Occipital lobe (tissue), 2 donors: ENCODE measurements around the gene IL17RC. TPM values are rescaled to one million over a fixed set of nuclear protein-coding genes. Genes with fewer than 3 reads are reported as not detected.
"Not testable (repeated sequence)": the region's sequence is repeated elsewhere in the genome, so short reads cannot be mapped to it uniquely, and the experiment has no call there.

Experiments used
- DNase-seq: peaks from one replicate; lab custom pipeline; 2025; lab: John Stamatoyannopoulos, UW
- total RNA-seq: library from RNA; depleted of rRNA; stranded (reverse); fragments of >200 nt; gene quantifications from one replicate; pipeline ENCODE4 v1.2.3, GENCODE V29; 2014

The IL17RC gene
- total RNA-seq, 1 donor from 2014 or later: 4.5 TPM

GRCh38 chr3:9891072-9891622 is 25.8 kb upstream of the IL17RC start:
- no peak for DNase-seq

GRCh38 chr3:9893739-9894138 is 23.2 kb upstream of the IL17RC start:
- DNase-seq: no peak

DNA sequence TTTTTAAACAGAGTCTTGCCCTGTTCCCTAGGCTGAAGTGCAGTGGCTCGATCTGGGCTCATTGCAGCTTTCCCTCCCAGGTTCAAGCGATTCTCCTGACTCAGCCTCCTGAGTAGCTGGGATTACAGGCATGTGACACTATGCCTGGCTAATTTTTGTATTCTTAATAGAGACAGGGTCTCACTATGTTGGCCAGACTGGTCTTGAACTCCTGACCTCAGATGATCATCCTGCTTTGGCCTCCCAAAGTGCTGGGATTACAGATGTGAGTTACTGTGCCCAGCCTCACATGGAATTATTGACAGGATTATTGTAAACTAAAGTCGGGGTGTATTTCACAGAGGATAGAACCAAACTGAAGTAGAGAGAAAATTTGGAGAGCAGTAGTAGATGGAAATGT is 21.2 kb upstream of the IL17RC start:
- not testable (repeated sequence) for DNase-seq

DNA sequence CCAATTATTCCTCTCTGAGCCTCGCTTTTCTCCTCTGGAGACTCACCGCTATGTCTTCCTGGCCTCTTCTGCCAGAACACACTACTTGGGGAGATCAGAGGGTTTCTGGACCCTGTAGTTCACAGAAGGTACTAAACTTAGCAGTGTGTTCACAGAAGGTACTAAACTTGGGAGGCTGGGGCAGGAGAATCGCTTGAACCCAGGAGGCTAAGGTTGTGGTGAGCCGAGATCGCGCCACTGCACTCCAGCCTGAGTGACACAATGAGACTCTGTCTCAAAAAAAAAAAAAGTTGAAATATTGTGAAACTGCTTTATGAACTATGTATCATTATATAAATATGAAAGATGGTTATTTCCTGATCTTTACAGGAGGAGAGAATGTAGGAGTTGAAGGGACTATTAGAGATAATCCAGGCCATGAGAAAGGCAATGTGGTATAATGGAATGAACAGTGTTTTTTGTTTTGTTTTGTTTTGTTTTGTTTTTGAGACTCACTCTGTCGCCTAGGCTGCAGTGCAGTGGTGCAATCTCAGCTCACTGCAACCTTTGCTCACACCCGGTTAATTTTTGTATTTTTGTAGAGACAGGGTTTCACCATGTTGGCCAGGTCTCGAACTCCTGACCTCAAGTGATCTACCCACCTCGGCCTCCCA is 20.0 kb upstream of the IL17RC start:
- DNase-seq: not testable (repeated sequence)

DNA sequence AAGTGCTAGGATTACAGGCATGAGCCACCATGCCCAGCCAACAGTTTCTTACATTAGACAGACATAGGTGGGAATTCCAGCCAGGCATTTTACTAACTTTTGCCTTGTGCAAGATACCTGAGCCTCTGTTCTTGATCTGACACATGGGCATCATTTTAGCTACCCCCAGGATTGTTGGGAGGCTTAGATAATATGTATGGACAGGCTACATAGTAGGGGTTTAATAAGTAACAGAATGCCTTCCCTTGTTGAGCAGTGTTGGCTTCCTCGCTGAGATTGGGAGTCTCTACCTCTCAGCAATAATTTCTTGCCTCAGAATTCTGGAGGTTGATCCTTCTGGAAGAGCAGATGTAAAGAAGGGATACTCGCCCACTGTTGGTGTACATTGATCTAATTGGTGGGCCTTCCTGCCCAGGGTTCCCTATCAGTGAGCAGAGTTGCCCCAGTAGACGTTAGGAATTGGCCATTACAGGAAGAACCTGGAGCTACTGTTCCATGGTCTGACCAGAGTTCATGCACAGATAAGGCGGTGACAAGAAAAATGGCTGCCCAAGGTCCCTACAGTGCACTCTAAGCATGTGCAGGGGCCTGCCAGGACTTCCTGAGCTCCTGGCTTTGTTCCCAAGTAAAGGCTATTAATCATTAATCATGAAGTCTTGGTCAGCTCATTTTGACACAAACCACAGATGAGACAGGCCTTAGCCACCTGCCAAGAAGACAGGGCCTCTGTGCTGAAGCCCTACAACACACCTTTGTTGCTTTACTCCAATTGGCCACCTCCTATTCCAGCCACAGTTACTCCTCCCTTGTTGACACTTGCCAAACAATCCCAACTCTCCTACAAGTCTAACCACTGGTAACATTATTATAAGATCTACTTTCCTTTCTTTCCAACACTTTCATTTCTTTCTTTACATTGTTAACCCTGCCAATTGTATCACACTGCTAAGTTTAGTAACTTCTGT is 19.2 kb upstream of the IL17RC start:
- DNase-seq: no peak

DNA sequence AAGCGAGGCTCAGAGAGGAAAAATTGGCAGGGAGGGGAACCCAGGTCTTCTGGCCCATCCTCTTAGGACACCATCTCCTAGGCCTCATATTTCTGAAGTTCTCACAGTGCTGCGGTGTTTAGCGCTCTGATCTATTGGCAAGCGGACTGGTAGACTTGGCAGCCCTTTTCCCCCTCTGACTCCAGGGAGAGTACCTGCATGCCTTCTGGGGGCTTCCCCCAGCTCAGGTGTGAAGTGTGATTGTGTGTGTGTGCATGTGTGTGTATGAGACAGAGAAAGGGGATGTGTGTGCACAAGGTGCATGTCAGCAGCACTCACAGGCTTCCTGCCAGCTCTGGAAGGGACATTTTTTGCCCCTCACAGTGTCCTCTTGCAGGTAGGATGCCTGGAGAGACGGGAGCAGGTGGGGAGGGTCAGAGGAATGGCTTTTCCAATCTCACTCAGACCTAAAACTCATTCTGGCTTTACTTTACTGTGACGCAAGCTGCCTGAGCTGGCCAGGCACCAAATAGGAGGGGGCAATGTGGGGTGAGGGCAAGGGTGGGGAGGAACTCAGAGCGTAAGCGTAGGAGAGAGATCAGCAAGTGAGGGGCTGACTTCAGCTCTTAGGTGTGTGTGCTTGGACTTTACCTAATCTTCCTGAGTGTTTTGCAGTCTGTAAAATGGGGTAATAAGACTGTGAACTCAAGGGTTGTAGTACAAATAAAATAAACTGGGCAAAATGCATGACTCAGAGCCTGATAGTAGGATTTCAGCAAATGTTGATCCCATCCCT is 18.2 kb upstream of the IL17RC start:
- no peak for DNase-seq

GRCh38 chr3:9899289-9899791 is 17.6 kb upstream of the IL17RC start:
- DNase-seq: no peak

- DNase-seq: not testable (repeated sequence)
These were observed 15.9 kb upstream of the IL17RC start for GRCh38 chr3:9900965-9901415.

GRCh38 chr3:9901967-9902366 is 14.9 kb upstream of the IL17RC start:
- no peak for DNase-seq

- DNase-seq: no peak
These were observed 14.3 kb upstream of the IL17RC start, which contains the start of gene IL17RE for GRCh38 chr3:9902372-9903237. TSS of gene IL17RE (plus strand) at chr3:9902848. CDS start at chr3:9902933, 85 bp downstream.

GRCh38 chr3:9903238-9903624 is 13.7 kb upstream of the IL17RC start:
- no peak for DNase-seq

GRCh38 chr3:9903904-9904303 is 13.0 kb upstream of the IL17RC start:
- no peak for DNase-seq

DNA sequence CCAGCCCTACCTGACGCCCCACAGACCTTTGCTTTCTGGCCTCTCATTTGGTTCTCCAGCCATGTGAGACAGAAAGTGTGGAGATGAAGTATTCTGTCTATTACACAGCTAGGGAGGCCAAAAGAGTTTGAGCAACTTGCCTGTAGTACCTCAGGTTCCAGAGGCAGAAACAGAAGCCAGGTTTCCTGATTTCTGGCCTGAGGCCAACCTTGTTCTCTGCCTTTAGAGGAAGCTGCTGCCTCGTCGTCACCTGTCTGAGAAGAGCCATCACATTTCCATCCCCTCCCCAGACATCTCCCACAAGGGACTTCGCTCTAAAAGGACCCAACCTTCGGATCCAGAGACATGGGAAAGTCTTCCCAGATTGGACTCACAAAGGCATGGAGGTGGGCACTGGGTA is 10.4 kb upstream of the IL17RC start:
- DNase-seq: no peak

GRCh38 chr3:9908286-9908685 is 8.6 kb upstream of the IL17RC start:
- no peak for DNase-seq

DNA sequence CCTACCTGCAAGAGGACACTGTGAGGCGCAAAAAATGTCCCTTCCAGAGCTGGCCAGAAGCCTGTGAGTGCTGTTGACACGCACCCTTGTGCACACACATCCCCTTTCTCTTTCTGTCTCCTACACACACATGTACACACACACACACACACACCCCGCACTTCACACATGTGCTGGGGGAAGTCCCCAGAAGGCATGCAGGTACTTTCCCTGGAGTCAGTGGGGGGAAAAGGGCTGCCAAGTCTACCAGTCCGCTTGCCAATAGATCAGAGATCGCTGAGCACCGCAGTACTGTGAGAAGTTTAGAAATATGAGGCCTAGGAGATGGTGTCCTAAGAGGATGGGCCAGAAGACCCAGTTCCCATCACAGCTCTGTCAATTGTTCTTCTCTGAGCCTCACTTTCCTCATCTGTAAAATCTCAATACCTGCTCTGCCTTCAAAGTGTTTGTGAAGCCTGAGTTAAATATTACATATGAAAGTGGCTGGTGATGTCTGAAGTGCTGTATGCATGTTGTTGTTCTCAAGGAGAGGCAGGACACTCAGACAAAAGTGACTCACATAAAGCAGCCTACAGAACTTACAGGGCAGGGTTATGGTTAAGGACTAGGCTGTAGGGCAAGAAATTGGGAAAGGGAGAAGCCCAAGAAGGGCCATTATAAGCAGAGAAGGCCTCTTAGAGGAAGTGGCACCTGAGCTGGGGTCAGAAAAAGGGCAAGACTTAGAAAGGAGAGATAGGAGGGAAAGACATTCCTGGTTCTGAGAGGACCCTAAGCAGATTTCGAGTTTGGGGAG is 7.5 kb upstream of the IL17RC start:
- DNase-seq: no peak

- DNase-seq: no peak
These were observed 5.0 kb upstream of the IL17RC start for GRCh38 chr3:9911863-9912262.

DNA sequence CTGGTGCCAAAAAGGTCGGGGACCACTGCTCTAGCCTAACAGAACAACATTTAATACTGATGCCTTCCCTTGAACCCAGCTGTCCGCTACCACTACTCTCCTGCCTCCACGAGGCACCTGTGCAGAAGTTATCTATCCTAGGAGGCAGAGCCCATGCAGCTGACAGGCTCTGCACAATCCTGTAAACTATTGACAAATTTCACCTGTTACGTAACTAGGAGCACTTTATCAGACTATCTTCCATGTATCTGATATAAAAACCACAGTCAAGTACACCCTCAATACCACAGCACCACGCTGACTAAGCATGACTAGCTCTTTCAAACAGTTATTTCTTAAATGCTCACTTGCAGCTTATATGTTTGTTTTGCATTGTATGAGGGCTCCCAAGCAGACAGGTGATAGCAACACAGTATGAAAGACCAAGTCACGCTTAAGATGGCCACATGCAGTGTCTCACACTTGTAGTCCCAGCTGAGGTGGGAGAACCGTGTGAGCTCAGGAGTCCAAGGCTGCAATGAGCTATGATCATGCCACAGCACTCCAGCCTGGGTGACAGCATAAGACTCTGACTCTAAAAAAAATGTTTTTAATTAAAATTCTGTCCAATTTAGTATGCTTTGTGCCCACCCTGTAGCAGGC is 4.5 kb upstream of the IL17RC start:
- DNase-seq: no peak

DNA sequence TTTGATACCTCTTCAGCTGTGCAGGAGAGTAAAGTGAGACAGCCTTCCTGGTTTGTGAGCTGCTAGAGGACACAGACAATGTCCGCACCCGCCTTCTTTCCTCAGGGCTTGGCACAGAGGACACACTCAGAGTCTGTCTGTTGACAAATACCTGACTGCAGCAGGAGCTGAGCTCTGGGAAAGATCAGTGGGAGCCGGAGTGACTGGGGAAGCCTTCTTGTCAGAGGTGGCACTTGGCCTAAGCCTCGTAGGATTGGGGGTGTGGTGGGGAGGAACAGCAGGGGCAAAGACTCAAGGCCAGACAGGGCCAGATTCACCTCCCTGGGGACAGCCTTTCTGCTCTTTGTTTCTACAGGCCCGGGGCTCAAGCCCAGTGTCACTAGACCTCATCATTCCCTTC is 3.3 kb upstream of the IL17RC start:
- no peak for DNase-seq

DNA sequence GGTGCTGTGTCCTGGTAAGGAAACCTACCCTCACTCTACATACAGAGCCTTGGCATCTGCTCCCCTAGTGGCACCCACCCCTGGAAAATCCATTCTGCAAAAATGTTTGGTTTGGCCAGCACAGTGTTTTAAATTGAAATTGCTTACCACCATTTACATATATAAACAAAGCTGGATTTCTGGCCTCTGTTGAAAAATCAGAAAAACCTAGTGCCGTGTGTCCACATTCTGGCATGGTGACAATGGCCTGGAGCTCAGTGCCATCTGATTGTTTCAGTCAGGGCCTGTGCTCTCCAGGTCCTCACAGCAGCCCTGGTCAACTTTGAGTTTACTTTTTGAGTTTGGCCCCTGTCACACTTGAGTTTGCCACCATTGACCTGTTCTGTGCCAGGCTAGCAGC is 2.9 kb upstream of the IL17RC start:
- DNase-seq: no peak
